Thyroid gland (tissue), 4 donors: ENCODE results near the gene PSMD3. TPM values are rescaled to one million over a fixed set of nuclear protein-coding genes. Genes with fewer than 3 reads are reported as not detected.

ENCODE experiments used
- DNase-seq, 2 donors: peaks; one replicate each; pipeline ENCODE4 v3.0.0-alpha.2; 2019
- H3K27ac ChIP-seq, 3 donors: fragments of 200-600 bp; sonication (generic); 1 replicate in 2 of 3; 2 replicates in 1 of 3; pipeline ENCODE4 v1.5.1; 2016 to 2019; ENCODE audit warnings: mild to moderate bottlenecking in 1 of 3, moderate library complexity in 1 of 3
- H3K27me3 ChIP-seq: fragments of 200-600 bp; sonication (generic); one replicate; pipeline ENCODE4 v1.5.1; 2019
- H3K36me3 ChIP-seq, 2 donors: fragments of 200-600 bp; sonication (generic); one replicate each; pipeline ENCODE4 v1.5.1; 2016 to 2019
- H3K4me1 ChIP-seq, 2 donors: fragments of 200-600 bp; sonication (generic); one replicate each; pipeline ENCODE4 v1.5.1; 2017 to 2019
- H3K4me3 ChIP-seq, 3 donors: fragments of 200-600 bp; sonication (generic); replicated peaks in 1 of 3; 1 replicate in 2 of 3; 2 replicates in 1 of 3; pipeline ENCODE4 v1.5.1; 2016; ENCODE audit warnings: mild to moderate bottlenecking in 1 of 3
- H3K9me3 ChIP-seq: fragments of 200-600 bp; sonication (generic); one replicate; pipeline ENCODE4 v1.5.1; 2017
- POLR2A ChIP-seq, 2 donors: fragments of 450-650 bp; IDR thresholded peaks; one replicate each; pipeline ENCODE4 v1.6.1; 2017; ENCODE audit warnings: antibody characterized with exemption in 2 of 2, mild to moderate bottlenecking in 2 of 2, moderate library complexity in 1 of 2
- WGBS, 2 donors: methylation state at CpG; one replicate each; pipeline ENCODE4 v1.1.5; 2017; 5-methylcytosine and 5-hydroxymethylcytosine counted together
- intact Hi-C: fragments of 100-400 bp; cut with DNase I; formaldehyde crosslinking; loops from one replicate; pipeline ENCODE4 v1.15.1; 2023
- total RNA-seq, 4 donors: library from RNA; depleted of rRNA; stranded (reverse); fragments of >200 nt; gene quantifications; one replicate each; pipeline ENCODE4 v1.2.3, GENCODE V29; 2016
- TF ChIP-seq, protein P1 (sequence below), 6 experiments: fragments of 200-600 bp in 3 of 6; fragments of 450-650 bp in 3 of 6; sonication (generic) in 3 of 6; IDR thresholded peaks; one replicate each; pipeline ENCODE4 v1.5.1; 2016 to 2019; ENCODE audit warnings: antibody characterized with exemption in 6 of 6, mild to moderate bottlenecking in 2 of 6, inconsistent platforms in 1 of 6, moderate library complexity in 1 of 6

The PSMD3 gene
- total RNA-seq, 4 donors from 2014 or later: 65.0 to 100 (median 98.8) TPM

DNA sequence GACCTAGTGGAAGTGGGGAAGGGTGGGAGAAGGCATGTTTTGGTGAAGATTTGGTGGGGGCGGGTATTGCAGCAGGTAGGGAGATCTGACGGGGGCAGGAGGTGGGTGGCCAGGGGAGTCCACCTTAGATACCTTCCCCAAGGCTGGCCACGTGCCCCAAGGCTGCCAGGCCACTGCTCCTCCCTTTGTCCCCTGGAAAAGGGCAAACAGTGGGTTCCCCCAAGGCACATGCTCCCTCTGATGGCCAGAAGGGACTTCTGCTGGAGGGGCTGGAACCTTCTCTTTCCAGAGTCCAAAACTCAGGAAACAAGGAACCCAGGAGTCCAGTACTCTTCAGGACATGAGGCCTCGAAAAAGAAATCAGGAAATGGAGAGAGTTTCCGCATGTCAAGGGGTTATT is 6.2 kb upstream of the PSMD3 start:
- intact Hi-C loops: loop anchor here (10.0 kb wide), 1 partner anchor 100 kb away; no protein-coding TSS in a partner anchor
- Histone ChIP-seq H3K4me3 (no peak overlapping the region), H3K4me1 (peaks cover 0 to 1% of the 10 kb centered on the region in 2 donors), H3K9me3 (no peaks in the 10 kb centered on the region), H3K36me3 (no peaks in the 10 kb centered on the region), H3K27ac (no peak overlapping the region), H3K27me3 (no peaks in the 10 kb centered on the region)
- no peak for DNase-seq
- TF ChIP-seq, protein P1, sequence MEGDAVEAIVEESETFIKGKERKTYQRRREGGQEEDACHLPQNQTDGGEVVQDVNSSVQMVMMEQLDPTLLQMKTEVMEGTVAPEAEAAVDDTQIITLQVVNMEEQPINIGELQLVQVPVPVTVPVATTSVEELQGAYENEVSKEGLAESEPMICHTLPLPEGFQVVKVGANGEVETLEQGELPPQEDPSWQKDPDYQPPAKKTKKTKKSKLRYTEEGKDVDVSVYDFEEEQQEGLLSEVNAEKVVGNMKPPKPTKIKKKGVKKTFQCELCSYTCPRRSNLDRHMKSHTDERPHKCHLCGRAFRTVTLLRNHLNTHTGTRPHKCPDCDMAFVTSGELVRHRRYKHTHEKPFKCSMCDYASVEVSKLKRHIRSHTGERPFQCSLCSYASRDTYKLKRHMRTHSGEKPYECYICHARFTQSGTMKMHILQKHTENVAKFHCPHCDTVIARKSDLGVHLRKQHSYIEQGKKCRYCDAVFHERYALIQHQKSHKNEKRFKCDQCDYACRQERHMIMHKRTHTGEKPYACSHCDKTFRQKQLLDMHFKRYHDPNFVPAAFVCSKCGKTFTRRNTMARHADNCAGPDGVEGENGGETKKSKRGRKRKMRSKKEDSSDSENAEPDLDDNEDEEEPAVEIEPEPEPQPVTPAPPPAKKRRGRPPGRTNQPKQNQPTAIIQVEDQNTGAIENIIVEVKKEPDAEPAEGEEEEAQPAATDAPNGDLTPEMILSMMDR (IDR thresholded peaks at IDR 0.05): no peak
- 83 to 93% methylated on average over 5 of the region's 5 CpGs for WGBS, 2 donors

- 60 to 61% methylated on average over 4 of the region's 4 CpGs for WGBS, 2 donors
- intact Hi-C loops: loop anchor here (10.0 kb wide), 1 partner anchor 101 kb away; no protein-coding TSS in a partner anchor
- Histone ChIP-seq H3K4me1 (peaks cover 6 to 7% of the 10 kb centered on the region in 2 donors), H3K9me3 (no peaks in the 10 kb centered on the region), H3K27me3 (no peaks in the 10 kb centered on the region), H3K36me3 (no peaks in the 10 kb centered on the region), H3K27ac (no peak overlapping the region), H3K4me3 (no peak overlapping the region)
- no peak for DNase-seq
- TF ChIP-seq POLR2A (IDR thresholded peaks at IDR 0.05): no peak
- TF ChIP-seq, protein P1 (IDR thresholded peaks at IDR 0.05): no peak
These were observed 4.8 kb upstream of the PSMD3 start for GRCh38 chr17:39975801-39976200.

GRCh38 chr17:39979016-39979670 is 1.5 kb upstream of the PSMD3 start:
- Histone ChIP-seq H3K4me1 (peaks cover 13 to 20% of the 10 kb centered on the region in 2 donors), H3K9me3 (no peaks in the 10 kb centered on the region), H3K36me3 (peaks cover 0 to under 1% of the 10 kb centered on the region in 2 donors), H3K27me3 (no peaks in the 10 kb centered on the region), H3K4me3 (no peak overlapping the region), H3K27ac (no peak overlapping the region)
- WGBS, 2 donors: 79 to 83% methylated on average over 5 of the region's 5 CpGs
- intact Hi-C loops: loop anchor here (10.0 kb wide), 1 partner anchor 104 kb away; no protein-coding TSS in a partner anchor
- TF ChIP-seq, protein P1 (IDR thresholded peaks at IDR 0.05): no peak
- TF ChIP-seq POLR2A (IDR thresholded peaks at IDR 0.05): no peak
- no peak for DNase-seq

DNA sequence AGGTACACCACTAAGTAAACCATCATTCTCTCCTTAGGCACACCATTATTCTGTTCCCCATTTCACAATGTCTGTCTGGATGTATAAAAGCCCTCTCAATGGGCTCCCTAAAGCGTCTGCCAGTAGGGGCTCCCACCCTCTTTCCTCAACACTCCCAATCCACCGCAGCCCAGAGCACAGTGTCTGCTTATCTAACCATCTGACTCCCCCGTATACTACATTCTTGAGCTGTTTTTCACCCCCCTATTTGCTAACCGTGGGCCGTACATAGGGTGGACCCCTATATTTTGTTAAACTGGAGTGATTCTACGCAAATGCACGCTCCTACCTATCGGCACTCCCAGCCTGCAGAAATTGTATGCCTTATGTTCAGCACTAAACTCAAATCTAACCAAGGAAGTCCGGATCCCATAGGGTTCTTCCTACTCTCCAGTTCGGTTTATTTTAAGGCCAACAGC is 685 bp upstream of the PSMD3 start:
- Histone ChIP-seq H3K4me1 (peaks cover 13 to 20% of the 10 kb centered on the region in 2 donors), H3K9me3 (no peaks in the 10 kb centered on the region), H3K36me3 (peaks cover 7 to 8% of the 10 kb centered on the region in 2 donors), H3K27ac (peak overlapping the region in 2 of 3 donors; percentile 53 to 59), H3K27me3 (no peaks in the 10 kb centered on the region), H3K4me3 (peak overlapping the region; percentile 5 to 66 (median 65))
- WGBS, 2 donors: 0% methylated on average over 10 of the region's 10 CpGs
- peak in 1 of 2 donors; percentile 6 for DNase-seq
- TF ChIP-seq, protein P1 (IDR thresholded peaks at IDR 0.05): no peak
- no peak for TF ChIP-seq POLR2A (IDR thresholded peaks at IDR 0.05)
- intact Hi-C loops: loop anchor here (10.0 kb wide), 1 partner anchor 105 kb away; no protein-coding TSS in a partner anchor

GRCh38 chr17:39981207-39981741 is 667 bp downstream of the PSMD3 start:
- Histone ChIP-seq H3K27me3 (no peaks in the 10 kb centered on the region), H3K36me3 (peaks cover 19 to 22% of the 10 kb centered on the region in 2 donors), H3K9me3 (no peaks in the 10 kb centered on the region), H3K27ac (peak overlapping the region; percentile 54 to 77 (median 66)), H3K4me3 (peak overlapping the region; percentile 55 to 84 (median 65)), H3K4me1 (peaks cover 13 to 20% of the 10 kb centered on the region in 2 donors)
- 1 to 2% methylated on average over 8 to 10 of the region's 15 CpGs for WGBS, 2 donors
- no peak for DNase-seq
- intact Hi-C loops: no loop called here
- TF ChIP-seq POLR2A (IDR thresholded peaks at IDR 0.05): no peak
- TF ChIP-seq, protein P1 (IDR thresholded peaks at IDR 0.05): no peak
